Neural cell (in vitro differentiated cells): ENCODE results near the gene GBA2. TPM values are rescaled to one million over a fixed set of nuclear protein-coding genes. Genes with fewer than 3 reads are reported as not detected.

Experiments used
- H2AFZ ChIP-seq: fragments of 200-600, 300-800 bp; sonication (generic), shearing (Covaris generic); 2 replicates; pipeline ENCODE4 v1.6.0; 2014; ENCODE audit warnings: low read depth, mild to moderate bottlenecking, antibody characterized with exemption, low read length, moderate library complexity
- H3F3A ChIP-seq: fragments of 200-600 bp; shearing (Covaris generic); 2 replicates; pipeline ENCODE4 v1.6.1; 2016; ENCODE audit warnings: mild to moderate bottlenecking, moderate library complexity, mixed read lengths, antibody characterized with exemption, low read length; ENCODE audit not compliant: insufficient read depth, poor library complexity, severe bottlenecking
- H3K27ac ChIP-seq: fragments of 200-600, 300-800 bp; sonication (generic), shearing (Covaris generic); 2 replicates; pipeline ENCODE4 v1.5.1; 2014; ENCODE audit warnings: mild to moderate bottlenecking, low read length, moderate library complexity
- H3K27me3 ChIP-seq: fragments of 300-800, 200-600 bp; sonication (generic), shearing (Covaris generic); 2 replicates; pipeline ENCODE4 v1.6.0; 2014; ENCODE audit warnings: mild to moderate bottlenecking, low read depth, low read length, moderate library complexity; ENCODE audit not compliant: insufficient read depth
- H3K36me3 ChIP-seq: fragments of 300-800, 200-600 bp; sonication (generic), shearing (Covaris generic); 2 replicates; pipeline ENCODE4 v1.5.1; 2014; ENCODE audit warnings: mild to moderate bottlenecking, antibody characterized with exemption, low read length, moderate library complexity; ENCODE audit not compliant: insufficient read depth
- H3K4me2 ChIP-seq: fragments of 300-800, 200-600 bp; sonication (generic), shearing (Covaris generic); 2 replicates; pipeline ENCODE4 v1.6.0; 2014; ENCODE audit warnings: mild to moderate bottlenecking, low read length
- H3K4me3 ChIP-seq: fragments of 300-800, 200-600 bp; sonication (generic), shearing (Covaris generic); 2 replicates; pipeline ENCODE4 v1.5.1; 2014; ENCODE audit warnings: mild to moderate bottlenecking, low read length, moderate library complexity
- H3K79me2 ChIP-seq: fragments of 200-600 bp; shearing (Covaris generic); replicated peaks from 2 replicates; pipeline ENCODE4 v1.6.0; 2014; ENCODE audit warnings: mild to moderate bottlenecking, low read length, moderate library complexity; ENCODE audit not compliant: insufficient read depth
- H3K9ac ChIP-seq: fragments of 300-800, 200-600 bp; sonication (generic), shearing (Covaris generic); 2 replicates; pipeline ENCODE4 v1.6.1; 2016; ENCODE audit warnings: mild to moderate bottlenecking, low read length, mixed read lengths
- H3K9me2 ChIP-seq: fragments of 200-600 bp; shearing (Covaris generic); 2 replicates; pipeline ENCODE4 v1.6.1; 2016; ENCODE audit warnings: mild to moderate bottlenecking, low read length, mixed read lengths; ENCODE audit not compliant: insufficient read depth
- H3K9me3 ChIP-seq: fragments of 200-600, 300-800 bp; sonication (generic), shearing (Covaris generic); 2 replicates; pipeline ENCODE4 v1.6.1; 2016; ENCODE audit warnings: mild to moderate bottlenecking, mixed run types, low read length, moderate library complexity, mixed read lengths
- H4K20me1 ChIP-seq: fragments of 200-600 bp; shearing (Covaris generic); 2 replicates; pipeline ENCODE4 v1.6.1; 2016; ENCODE audit warnings: mild to moderate bottlenecking, mixed run types; ENCODE audit not compliant: insufficient read depth
- CTCF ChIP-seq: fragments of 450-650 bp; IDR thresholded peaks from 2 replicates; pipeline ENCODE4 v1.5.1; 2014; ENCODE audit warnings: antibody characterized with exemption, mild to moderate bottlenecking, moderate library complexity; ENCODE audit not compliant: poor library complexity, severe bottlenecking
- EP300 ChIP-seq: fragments of 450-650 bp; conservative IDR thresholded peaks from 2 replicates; pipeline ENCODE4 v1.6.1; 2014; ENCODE audit warnings: antibody characterized with exemption, mild to moderate bottlenecking, moderate library complexity; ENCODE audit not compliant: poor library complexity, severe bottlenecking
- EZH2 ChIP-seq: fragments of 200-600, 300-800 bp; shearing (Covaris generic), sonication (generic); IDR thresholded peaks from 2 replicates; pipeline ENCODE4 v1.6.1; 2014; ENCODE audit warnings: antibody characterized with exemption, low read length, borderline replicate concordance, mild to moderate bottlenecking; ENCODE audit not compliant: insufficient read depth, poor library complexity, severe bottlenecking
- MXI1 ChIP-seq: fragments of 450-650 bp; conservative IDR thresholded peaks from 2 replicates; pipeline ENCODE4 v1.6.1; 2014; ENCODE audit warnings: antibody characterized with exemption, mild to moderate bottlenecking; ENCODE audit not compliant: poor library complexity, severe bottlenecking
- POLR2AphosphoS5 ChIP-seq: IDR thresholded peaks from 2 replicates; pipeline ENCODE4 v1.6.1; 2012
- RAD21 ChIP-seq: fragments of 450-650 bp; conservative IDR thresholded peaks from 2 replicates; pipeline ENCODE4 v1.6.1; 2014; ENCODE audit warnings: antibody characterized with exemption, mild to moderate bottlenecking, moderate library complexity
- REST ChIP-seq: IDR thresholded peaks from 2 replicates; pipeline ENCODE4 v1.6.1; 2012; ENCODE audit warnings: borderline replicate concordance
- SMC3 ChIP-seq: fragments of 450-650 bp; conservative IDR thresholded peaks from 2 replicates; pipeline ENCODE4 v1.6.1; 2014; ENCODE audit warnings: antibody characterized with exemption, mild to moderate bottlenecking, moderate library complexity; ENCODE audit not compliant: poor library complexity
- TAF1 ChIP-seq: IDR thresholded peaks from 2 replicates; pipeline ENCODE4 v1.6.1; 2012; ENCODE audit warnings: low read depth
- polyA plus RNA-seq: library from polyadenylated mRNA; depleted of rRNA; stranded (reverse); fragments of >200 nt; gene quantifications from 2 replicates; pipeline ENCODE4 v1.2.3, GENCODE V29; 2014

Gene GBA2
- polyA plus RNA-seq, 1 donor from 2014 or later = 113 TPM

DNA sequence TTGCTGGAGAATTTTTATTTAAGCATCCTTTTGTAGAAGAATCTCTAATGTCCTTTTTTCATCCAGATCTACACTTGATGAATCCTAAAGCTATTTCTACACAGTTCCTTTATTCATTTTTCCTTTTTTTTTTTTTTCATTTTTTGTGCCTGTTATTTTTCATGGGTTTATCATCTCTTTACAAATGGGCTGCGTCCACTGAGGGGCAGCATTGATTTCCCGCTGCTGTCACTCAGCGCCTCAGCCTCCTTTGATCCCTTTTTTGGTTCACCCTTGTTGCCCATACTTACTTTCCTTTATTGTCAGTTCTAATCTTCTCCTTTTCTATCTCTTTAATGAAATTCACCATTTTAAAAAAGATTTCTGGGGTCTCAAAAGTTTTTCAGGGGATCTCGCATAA lies 10.8 kb upstream of the GBA2 start:
- Histone ChIP-seq H4K20me1 (no peaks in the 10 kb centered on the region), H3K9me3 (no peaks in the 10 kb centered on the region), H3K9me2 (no peaks in the 10 kb centered on the region), H3K4me3 (no peak overlapping the region), H3F3A (no peaks in the 10 kb centered on the region), H3K27ac (no peak overlapping the region), H3K36me3 (no peaks in the 10 kb centered on the region), H3K27me3 (no peaks in the 10 kb centered on the region), H3K4me2 (no peak overlapping the region), H3K79me2 (no peaks in the 10 kb centered on the region), H3K9ac (no peak overlapping the region), H2AFZ (no peak overlapping the region)
- TF ChIP-seq SMC3 (no peak), EP300 (no peak), POLR2AphosphoS5 (no peak)

GRCh38 chr9:35758475-35759050 lies 9.5 kb upstream of the GBA2 start:
- H3K9me3 ChIP-seq = no peaks in the 10 kb centered on the region
- no peak overlapping the region for H3K4me3 ChIP-seq
- no peak overlapping the region for H3K4me2 ChIP-seq
- no peak overlapping the region for H2AFZ ChIP-seq
- H3F3A ChIP-seq = no peaks in the 10 kb centered on the region
- H3K27ac ChIP-seq = no peak overlapping the region
- no peaks in the 10 kb centered on the region for H4K20me1 ChIP-seq
- H3K36me3 ChIP-seq = peaks cover 6% of the 10 kb centered on the region
- no peaks in the 10 kb centered on the region for H3K9me2 ChIP-seq
- H3K79me2 ChIP-seq = no peaks in the 10 kb centered on the region
- H3K27me3 ChIP-seq = no peaks in the 10 kb centered on the region
- TF ChIP-seq POLR2AphosphoS5 (no peak), RAD21 (no peak), SMC3 (no peak), EZH2 (no peak), EP300 (no peak), MXI1 (no peak), REST (no peak), CTCF (no peak), TAF1 (no peak)
- no peak overlapping the region for H3K9ac ChIP-seq
